CD4-positive, alpha-beta memory T cell (primary cell): ENCODE measurements around the gene SPEM2. TPM values are rescaled to one million over a fixed set of nuclear protein-coding genes. Genes with fewer than 3 reads are reported as not detected.

ENCODE experiments used
- CTCF ChIA-PET: fragments of 350-600 bp; sonication (Branson Sonifier 250); formaldehyde crosslinking; loops from one replicate; lab custom pipeline; 2021; ENCODE audit warnings: inconsistent platforms; ENCODE audit not compliant: partially characterized antibody; lab: Charles Lee
- POLR2A ChIA-PET: fragments of 350-600 bp; sonication (Branson Sonifier 250); formaldehyde crosslinking; loops from one replicate; lab custom pipeline; 2021; ENCODE audit not compliant: partially characterized antibody; lab: Charles Lee
- DNase-seq, 5 donors: peaks; one replicate each; pipeline versions ENCODE4 v3.0.0 to v3.0.0-alpha.2; 2020 to 2022; ENCODE audit warnings: mixed read lengths in 1 of 5
- H3K27ac ChIP-seq: one replicate; pipeline ENCODE4 v1.7.0; 2013; ENCODE audit warnings: low read depth, low read length
- H3K27me3 ChIP-seq: 2 replicates; pipeline ENCODE4 v1.7.0; 2013; ENCODE audit warnings: mild to moderate bottlenecking, low read length, moderate library complexity; ENCODE audit not compliant: insufficient read depth
- H3K36me3 ChIP-seq: 2 replicates; pipeline ENCODE4 v1.7.0; 2013; ENCODE audit warnings: mild to moderate bottlenecking, low read length, moderate library complexity; ENCODE audit not compliant: insufficient read depth
- H3K4me1 ChIP-seq: 2 replicates; pipeline ENCODE4 v1.7.0; 2013; ENCODE audit warnings: mild to moderate bottlenecking, low read length, moderate library complexity; ENCODE audit not compliant: insufficient read depth
- H3K4me3 ChIP-seq, 2 donors: one replicate each; pipeline ENCODE4 v1.7.0; 2013; ENCODE audit warnings: low read length in 2 of 2, mild to moderate bottlenecking in 1 of 2
- H3K9me3 ChIP-seq, 2 donors: one replicate each; pipeline ENCODE4 v1.7.0; 2013; ENCODE audit warnings: low read length in 2 of 2, control low read depth in 1 of 2; ENCODE audit not compliant: control insufficient read depth in 1 of 2
- H3K27ac Mint-ChIP-seq, 7 donors: one replicate each; pipeline ENCODE4 v1.8.0; 2020 to 2021; ENCODE audit warnings: mixed read lengths in 7 of 7, mild to moderate bottlenecking in 6 of 7, inconsistent platforms in 3 of 7, moderate library complexity in 3 of 7
- H3K27me3 Mint-ChIP-seq, 2 donors: one replicate each; pipeline ENCODE4 v1.8.0; 2020 to 2021; ENCODE audit warnings: mixed read lengths in 2 of 2
- H3K36me3 Mint-ChIP-seq, 2 donors: one replicate each; pipeline ENCODE4 v1.8.0; 2020 to 2021; ENCODE audit warnings: mixed read lengths in 2 of 2, inconsistent platforms in 1 of 2, mild to moderate bottlenecking in 1 of 2
- H3K4me1 Mint-ChIP-seq, 4 donors: one replicate each; pipeline ENCODE4 v1.8.0; 2020 to 2021; ENCODE audit warnings: mixed read lengths in 4 of 4, mild to moderate bottlenecking in 1 of 4
- H3K4me3 Mint-ChIP-seq, 8 donors: one replicate each; pipeline ENCODE4 v1.8.0; 2020 to 2021; ENCODE audit warnings: mixed read lengths in 8 of 8, mild to moderate bottlenecking in 7 of 8, moderate library complexity in 6 of 8, inconsistent platforms in 3 of 8
- H3K9me3 Mint-ChIP-seq, 8 donors: one replicate each; pipeline ENCODE4 v1.8.0; 2020 to 2021; ENCODE audit warnings: mixed read lengths in 8 of 8, mild to moderate bottlenecking in 5 of 8, inconsistent platforms in 3 of 8, moderate library complexity in 1 of 8
- intact Hi-C: fragments of 100-400 bp; cut with micrococcal nuclease; formaldehyde crosslinking; loops from one replicate; pipeline ENCODE4 v1.15.1; 2023
- polyA plus RNA-seq, 2 donors: library from polyadenylated mRNA; unstranded; fragments of 300-500 nt; fragmentation: Illumina TruSeq; gene quantifications; one replicate each; pipeline ENCODE4 v1.2.3, GENCODE V29; 2021
- total RNA-seq, 2 experiments: library from RNA; stranded (reverse); gene quantifications; one replicate each; pipeline ENCODE4 v1.2.3, GENCODE V29; 2021

Gene SPEM2
- total and polyA plus RNA-seq, 4 experiments from 2014 or later = not detected

DNA sequence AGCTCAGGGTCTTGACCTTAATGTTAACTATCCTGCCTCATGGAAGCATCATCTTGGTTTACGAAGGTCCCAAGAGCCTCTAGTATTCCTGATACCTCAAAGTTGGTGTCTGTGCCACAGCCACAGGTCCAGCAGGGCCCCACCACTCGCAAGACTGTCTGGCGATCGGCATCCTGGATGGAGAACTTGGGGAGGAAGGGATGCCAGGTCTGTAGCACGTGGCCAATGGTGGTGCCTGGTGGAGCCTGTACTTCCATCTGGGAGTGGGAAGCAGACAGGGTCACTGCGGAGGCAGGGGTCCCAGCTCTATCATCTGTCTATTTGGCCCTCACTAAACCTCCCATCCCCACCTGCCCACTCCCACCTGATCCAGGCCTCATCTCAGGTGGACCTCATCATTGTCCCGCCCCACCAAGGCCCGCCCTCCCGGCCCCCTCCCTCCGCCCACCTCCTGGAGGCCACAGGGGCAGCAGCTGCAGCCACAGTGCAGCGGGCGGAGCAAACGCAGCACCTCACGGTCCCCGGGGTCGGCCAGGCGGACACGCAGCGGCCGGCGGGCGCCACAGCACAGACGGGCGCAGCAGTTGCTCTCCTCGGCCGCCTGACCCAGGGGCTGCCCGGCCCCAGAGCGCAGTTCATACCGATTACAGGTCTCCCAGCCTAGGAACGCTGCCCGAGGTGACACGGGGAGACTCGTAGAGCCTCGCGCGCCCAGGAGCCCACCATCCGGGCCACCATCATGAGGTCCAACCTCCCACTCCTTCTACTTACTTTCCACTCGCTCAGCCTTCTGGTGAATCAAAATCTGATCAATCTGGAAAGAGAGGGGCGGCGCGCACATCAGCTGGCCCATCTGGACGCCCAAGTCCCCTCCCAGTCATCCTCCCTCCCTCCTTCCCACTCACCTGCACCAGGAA is 32.5 kb upstream of the SPEM2 start:
- POLR2A ChIA-PET = interaction anchor here (0.9 to 4.3 kb wide), 8 partner anchors 9 to 293 kb away, joined by 3 to 57 read pairs (median 8); partner anchors contain the start of genes NEURL4, POLR2A, TMEM102 and TMEM256
- DNase-seq = no peak
- Histone ChIP-seq H3K36me3 (peaks cover 42% of the 10 kb centered on the region), H3K4me3 (peak overlapping the region; percentile 78 to 94), H3K4me1 (peaks cover 48% of the 10 kb centered on the region), H3K9me3 (no peaks in the 10 kb centered on the region), H3K27ac (peak overlapping the region; percentile 91), H3K27me3 (no peaks in the 10 kb centered on the region)
- Mint-ChIP-seq H3K36me3 (peaks cover 34 to 45% of the 10 kb centered on the region in 2 donors), H3K27me3 (no peaks in the 10 kb centered on the region), H3K27ac (peak overlapping the region in 5 of 7 donors; percentile 50 to 98 (median 88)), H3K9me3 (peaks cover 0 to 3% (median 0%) of the 10 kb centered on the region in 8 donors), H3K4me3 (peak overlapping the region; percentile 93 to 97 (median 96)), H3K4me1 (peaks cover 12 to 47% (median 33%) of the 10 kb centered on the region in 4 donors)
- intact Hi-C loops = loop anchor here (5.0 kb wide), 1 partner anchor 41 kb away; the partner anchor contains the start of gene KCTD11
- CTCF ChIA-PET = interaction anchor here (0.6 to 3.4 kb wide), 4 partner anchors 35 to 44 kb away, joined by 3 to 8 read pairs (median 4); no protein-coding TSS in a partner anchor

GRCh38 chr17:7393613-7394451 is 31.6 kb upstream of the SPEM2 start:
- Mint-ChIP-seq H3K27me3 (no peaks in the 10 kb centered on the region), H3K4me1 (peaks cover 12 to 47% (median 33%) of the 10 kb centered on the region in 4 donors), H3K36me3 (peaks cover 34 to 40% of the 10 kb centered on the region in 2 donors), H3K27ac (peak overlapping the region; percentile 92 to 98 (median 94)), H3K9me3 (peaks cover 0 to 3% (median 0%) of the 10 kb centered on the region in 8 donors), H3K4me3 (peak overlapping the region; percentile 93 to 97 (median 96))
- peaks cover 37% of the 10 kb centered on the region for H3K36me3 ChIP-seq
- CTCF ChIA-PET = interaction anchor here (0.8 to 3.4 kb wide), 3 partner anchors 37 to 167 kb away, joined by 3 to 8 read pairs (median 4); no protein-coding TSS in a partner anchor
- intact Hi-C loops = loop anchor here (1.0 to 5.0 kb wide), 4 partner anchors 10 to 42 kb away; partner anchors contain the start of genes KCTD11, TMEM102 and TMEM256
- H3K4me1 ChIP-seq = peaks cover 48% of the 10 kb centered on the region
- POLR2A ChIA-PET = interaction anchor here (0.9 to 4.3 kb wide), 13 partner anchors 10 to 293 kb away, joined by 3 to 57 read pairs (median 6); partner anchors contain the start of genes ACADVL, ACAP1, DLG4 and MPDU1
- peak overlapping the region; percentile 78 to 94 for H3K4me3 ChIP-seq
- H3K9me3 ChIP-seq = no peaks in the 10 kb centered on the region
- peak; percentile 53 to 84 (median 76) for DNase-seq
- H3K27me3 ChIP-seq = no peaks in the 10 kb centered on the region
- H3K27ac ChIP-seq = peak overlapping the region; percentile 91

GRCh38 chr17:7394452-7395191 is 30.8 kb upstream of the SPEM2 start, which contains the start of gene PLSCR3:
Gene PLSCR3 (minus strand): TSS chr17:7394525. CDS start chr17:7394110, 415 bp downstream.
- peaks cover 0 to 3% (median 0%) of the 10 kb centered on the region in 8 donors for H3K9me3 Mint-ChIP-seq
- Histone ChIP-seq H3K27ac (peak within 1 kb of the TSS; percentile 91), H3K9me3 (no peaks in the 10 kb centered on the region), H3K4me1 (peaks cover 44% of the 10 kb centered on the region), H3K36me3 (peaks cover 29% of the 10 kb centered on the region), H3K27me3 (no peaks in the 10 kb centered on the region), H3K4me3 (peak within 1 kb of the TSS; percentile 78 to 94)
- peaks cover 28 to 32% of the 10 kb centered on the region in 2 donors for H3K36me3 Mint-ChIP-seq
- ChIA-PET CTCF (interaction anchor here (0.8 to 3.4 kb wide), 3 partner anchors 37 to 166 kb away, joined by 3 to 8 read pairs (median 4); no protein-coding TSS in a partner anchor), POLR2A (interaction anchor here (0.6 to 4.3 kb wide), 13 partner anchors 9 to 189 kb away, joined by 3 to 57 read pairs (median 6); partner anchors contain the start of genes ACADVL, ACAP1, DLG4 and MPDU1)
- H3K4me3 Mint-ChIP-seq = peak within 1 kb of the TSS; percentile 93 to 97 (median 96)
- peak within 1 kb of the TSS; percentile 92 to 98 (median 94) for H3K27ac Mint-ChIP-seq
- H3K4me1 Mint-ChIP-seq = peaks cover 13 to 44% (median 31%) of the 10 kb centered on the region in 4 donors
- H3K27me3 Mint-ChIP-seq = no peaks in the 10 kb centered on the region
- intact Hi-C loops = loop anchor here (1.0 to 5.0 kb wide), 4 partner anchors 10 to 42 kb away; partner anchors contain the start of genes KCTD11, TMEM102 and TMEM256
- peak; percentile 76 to 88 (median 83) for DNase-seq

GRCh38 chr17:7396147-7396546 is 29.3 kb upstream of the SPEM2 start:
- intact Hi-C loops = no loop called here
- Histone ChIP-seq H3K4me1 (peaks cover 29% of the 10 kb centered on the region), H3K36me3 (peaks cover 14% of the 10 kb centered on the region), H3K9me3 (no peaks in the 10 kb centered on the region), H3K27me3 (no peaks in the 10 kb centered on the region), H3K4me3 (no peak overlapping the region), H3K27ac (no peak overlapping the region)
- CTCF ChIA-PET = interaction anchor here (3.4 kb wide), 1 partner anchor 40 kb away, joined by 8 read pairs; no protein-coding TSS in a partner anchor
- DNase-seq = no peak
- Mint-ChIP-seq H3K4me3 (peak overlapping the region in 6 of 8 donors; percentile 1 to 74 (median 44)), H3K27ac (peak overlapping the region in 4 of 7 donors; percentile 24 to 73 (median 48)), H3K27me3 (no peaks in the 10 kb centered on the region), H3K9me3 (peaks cover 0 to 3% (median 0%) of the 10 kb centered on the region in 8 donors), H3K36me3 (peaks cover 14 to 20% of the 10 kb centered on the region in 2 donors), H3K4me1 (peaks cover 15 to 33% (median 23%) of the 10 kb centered on the region in 4 donors)
- POLR2A ChIA-PET = interaction anchor here (3.8 to 4.3 kb wide), 2 partner anchors 8 to 13 kb away, joined by 49 to 57 read pairs; partner anchors contain the start of gene TMEM256

DNA sequence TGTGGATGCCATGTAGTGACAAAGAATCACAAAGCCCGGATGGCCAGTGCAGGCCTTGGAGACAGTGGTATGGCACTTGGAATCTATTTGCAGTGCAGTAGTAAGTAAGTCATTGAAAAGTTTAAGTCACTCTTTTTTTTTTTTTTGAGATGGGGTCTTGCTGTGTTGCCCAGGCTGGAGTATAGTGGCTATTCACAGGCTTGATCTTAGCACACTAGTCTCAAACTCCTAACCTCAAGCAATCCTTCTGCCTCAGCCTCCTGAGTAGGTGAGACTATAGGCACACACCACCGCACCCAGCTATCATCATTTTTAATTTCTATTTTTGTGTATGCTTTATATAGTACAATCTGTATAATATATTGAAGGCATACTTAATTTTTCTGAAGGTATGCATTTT is 26.8 kb upstream of the SPEM2 start:
- DNase-seq = no peak
- intact Hi-C loops = no loop called here
- peak overlapping the region in 1 of 7 donors; percentile 57 for H3K27ac Mint-ChIP-seq

More for the DNA sequence above, 26.8 kb upstream of the SPEM2 start:
- H3K36me3 Mint-ChIP-seq = peaks cover 0 to 3% of the 10 kb centered on the region in 2 donors
- H3K4me3 Mint-ChIP-seq = no peak overlapping the region
- no peaks in the 10 kb centered on the region for H3K27me3 Mint-ChIP-seq
- peaks cover 0 to 3% (median 0%) of the 10 kb centered on the region in 8 donors for H3K9me3 Mint-ChIP-seq
- H3K4me1 Mint-ChIP-seq = peaks cover 13 to 22% (median 18%) of the 10 kb centered on the region in 4 donors
- POLR2A ChIA-PET = interaction anchor here (0.5 to 2.5 kb wide), 4 partner anchors 11 to 985 kb away, joined by 3 to 12 read pairs (median 4); no protein-coding TSS in a partner anchor
- no peaks in the 10 kb centered on the region for H3K27me3 ChIP-seq
- H3K9me3 ChIP-seq = no peaks in the 10 kb centered on the region
- CTCF ChIA-PET = interaction anchor here (1.4 to 2.4 kb wide), 2 partner anchors 38 to 42 kb away, joined by 7 to 8 read pairs; no protein-coding TSS in a partner anchor
- H3K27ac ChIP-seq = no peak overlapping the region
- H3K4me3 ChIP-seq = no peak overlapping the region
- peaks cover 13% of the 10 kb centered on the region for H3K4me1 ChIP-seq
- H3K36me3 ChIP-seq = no peaks in the 10 kb centered on the region
